LNCAP (cell line): ENCODE measurements around the gene TPCN2.
A peak's percentile ranks its signal among the peaks of the same experiment; 100 is the strongest.

Experiments
- CTCF ChIP-seq: fragments of 450-650 bp; IDR thresholded peaks from 2 replicates; pipeline ENCODE4 v1.5.1; 2017; ENCODE audit warnings: mild to moderate bottlenecking

Gene TPCN2

GRCh38 chr11:69094915-69095290 lies 46.2 kb downstream of the TPCN2 start:
- TF ChIP-seq CTCF, result no peak

GRCh38 chr11:69095300-69095699 lies 46.6 kb downstream of the TPCN2 start:
- no peak for TF ChIP-seq CTCF

- no peak for TF ChIP-seq CTCF
Observed at GRCh38 chr11:69096473-69096872, 47.7 kb downstream of the TPCN2 start.

GRCh38 chr11:69097263-69097662 lies 48.5 kb downstream of the TPCN2 start:
- no peak for TF ChIP-seq CTCF

GRCh38 chr11:69099180-69099579 lies 50.4 kb downstream of the TPCN2 start:
- no peak for TF ChIP-seq CTCF

GRCh38 chr11:69100454-69101114 lies 51.9 kb downstream of the TPCN2 start:
- TF ChIP-seq CTCF, result no peak

- TF ChIP-seq CTCF, result peak; percentile 99
Observed at GRCh38 chr11:69101115-69101791, 52.5 kb downstream of the TPCN2 start.
